WTC11 (cell line): ENCODE results near the gene PTPRK. TPM values are rescaled to one million over a fixed set of nuclear protein-coding genes. Genes with fewer than 3 reads are reported as not detected.
A peak's percentile ranks its signal among the peaks of the same experiment; 100 is the strongest.

ENCODE experiments used
- ATAC-seq: fragments of 200-7000 bp; cut with Tn5 transposase; 2 replicates; pipeline ENCODE4 v1.10.0; 2021; ENCODE audit warnings: mild to moderate bottlenecking, moderate library complexity
- CTCF ChIA-PET: fragments of 300-600 bp; sonication (Branson Sonifier 250); formaldehyde crosslinking; loops from one replicate; lab custom pipeline; 2021; ENCODE audit warnings: antibody characterized with exemption; lab: Charles Lee
- POLR2A ChIA-PET: fragments of 350-600 bp; sonication (Branson Sonifier 250); formaldehyde crosslinking; loops from one replicate; lab custom pipeline; 2021; ENCODE audit warnings: antibody characterized with exemption; lab: Charles Lee
- DNase-seq: peaks from one replicate; pipeline ENCODE4 v3.0.0; 2021; ENCODE audit warnings: low spot score
- H3K27ac Mint-ChIP-seq: 2 replicates; pipeline ENCODE4 v1.8.0; 2021; ENCODE audit warnings: mixed read lengths
- H3K27me3 Mint-ChIP-seq: 2 replicates; pipeline ENCODE4 v1.8.0; 2021; ENCODE audit warnings: low read depth, mild to moderate bottlenecking, moderate library complexity, mixed read lengths
- H3K36me3 Mint-ChIP-seq: 2 replicates; pipeline ENCODE4 v1.8.0; 2021; ENCODE audit warnings: mixed read lengths
- H3K4me1 Mint-ChIP-seq: 2 replicates; pipeline ENCODE4 v1.8.0; 2022; ENCODE audit warnings: mixed read lengths
- H3K4me3 Mint-ChIP-seq: 2 replicates; pipeline ENCODE4 v1.8.0; 2021; ENCODE audit warnings: mild to moderate bottlenecking, moderate library complexity, mixed read lengths
- H3K9me3 Mint-ChIP-seq: 2 replicates; pipeline ENCODE4 v1.8.0; 2021; ENCODE audit warnings: mixed read lengths
- E2F4 ChIP-seq: sonication (generic); formaldehyde crosslinking; IDR thresholded peaks from 2 replicates; pipeline ENCODE4 v1.8.1; 2022; ENCODE audit warnings: low read depth, mild to moderate bottlenecking, moderate library complexity, missing genetic modification reagents, borderline replicate concordance
- FOXP1 ChIP-seq: sonication (generic); formaldehyde crosslinking; IDR thresholded peaks from 2 replicates; pipeline ENCODE4 v1.8.0; 2022; ENCODE audit warnings: missing genetic modification reagents, mild to moderate bottlenecking, moderate library complexity, borderline replicate concordance
- GABPB1 ChIP-seq: sonication (generic); formaldehyde crosslinking; IDR thresholded peaks from 2 replicates; pipeline ENCODE4 v1.8.1; 2023; ENCODE audit warnings: mild to moderate bottlenecking, missing genetic modification reagents
- NR2C2 ChIP-seq: sonication (generic); formaldehyde crosslinking; IDR thresholded peaks from 2 replicates; pipeline ENCODE4 v1.8.0; 2022; ENCODE audit warnings: mild to moderate bottlenecking, missing genetic modification reagents
- PRDM15 ChIP-seq: sonication (generic); formaldehyde crosslinking; IDR thresholded peaks from 2 replicates; pipeline ENCODE4 v1.8.0; 2022; ENCODE audit warnings: missing genetic modification reagents
- PRRX2 ChIP-seq: fragments of 250-450 bp; sonication (Bioruptor Pico); IDR thresholded peaks from 2 replicates; pipeline ENCODE4 v1.8.0; 2021; ENCODE audit warnings: mild to moderate bottlenecking
- TEAD1 ChIP-seq: sonication (generic); formaldehyde crosslinking; IDR thresholded peaks from 2 replicates; pipeline ENCODE4 v1.8.0; 2022; ENCODE audit warnings: mild to moderate bottlenecking, missing genetic modification reagents
- TEAD4 ChIP-seq: sonication (generic); formaldehyde crosslinking; IDR thresholded peaks from 2 replicates; pipeline ENCODE4 v1.8.0; 2022; ENCODE audit warnings: mild to moderate bottlenecking, missing genetic modification reagents
- ZBTB43 ChIP-seq: sonication (generic); formaldehyde crosslinking; IDR thresholded peaks from 2 replicates; pipeline ENCODE4 v1.8.1; 2023; ENCODE audit warnings: mild to moderate bottlenecking, missing genetic modification reagents
- ZNF532 ChIP-seq: fragments of 250-450 bp; sonication (Bioruptor Pico); IDR thresholded peaks from 2 replicates; pipeline ENCODE4 v1.9.0; 2021; ENCODE audit warnings: mild to moderate bottlenecking, borderline replicate concordance
- total RNA-seq: library from RNA; stranded (reverse); gene quantifications from 3 replicates; pipeline ENCODE4 v1.2.3, GENCODE V29; 2021
- TF ChIP-seq, protein P1 (sequence below): sonication (generic); formaldehyde crosslinking; IDR thresholded peaks from 2 replicates; pipeline ENCODE4 v1.8.1; 2023; ENCODE audit warnings: mild to moderate bottlenecking, missing genetic modification reagents, borderline replicate concordance
- TF ChIP-seq, protein P2 (sequence below): fragments of 250-450 bp; sonication (Bioruptor Pico); IDR thresholded peaks from 2 replicates; pipeline ENCODE4 v1.9.0; 2021; ENCODE audit warnings: mild to moderate bottlenecking
- TF ChIP-seq, protein P3 (sequence below): sonication (generic); formaldehyde crosslinking; IDR thresholded peaks from 2 replicates; pipeline ENCODE4 v1.8.0; 2022; ENCODE audit warnings: mild to moderate bottlenecking, missing genetic modification reagents

PTPRK gene
- total RNA-seq, 1 experiment from 2014 or later, result 44.8 TPM

GRCh38 chr6:128367437-128367836, 153.0 kb downstream of the PTPRK start:
- no peak overlapping the region for H3K27ac Mint-ChIP-seq
- H3K27me3 Mint-ChIP-seq, result no peaks in the 10 kb centered on the region
- ChIA-PET POLR2A (no interaction called here), CTCF (no interaction called here)
- peaks cover 7% of the 10 kb centered on the region for H3K4me1 Mint-ChIP-seq
- H3K9me3 Mint-ChIP-seq, result no peaks in the 10 kb centered on the region
- DNase-seq, result no peak
- no peaks in the 10 kb centered on the region for H3K36me3 Mint-ChIP-seq
- no peak overlapping the region for H3K4me3 Mint-ChIP-seq
- ATAC-seq, result no peak
- no peak for TF ChIP-seq FOXP1 (CRISPR knock-in tag)
- TF ChIP-seq, all 79 proteins: peak for 0

- Mint-ChIP-seq H3K36me3 (no peaks in the 10 kb centered on the region), H3K4me3 (no peak overlapping the region), H3K4me1 (peaks cover 3% of the 10 kb centered on the region; the same call in 1 of the 2 replicates)
- CTCF ChIA-PET, result no interaction called here
- POLR2A ChIA-PET, result no interaction called here
- DNase-seq, result no peak
- TF ChIP-seq GABPB1 (CRISPR knock-in tag) (peak; percentile 63), ZBTB43 (no peak)
- TF ChIP-seq, protein P1, sequence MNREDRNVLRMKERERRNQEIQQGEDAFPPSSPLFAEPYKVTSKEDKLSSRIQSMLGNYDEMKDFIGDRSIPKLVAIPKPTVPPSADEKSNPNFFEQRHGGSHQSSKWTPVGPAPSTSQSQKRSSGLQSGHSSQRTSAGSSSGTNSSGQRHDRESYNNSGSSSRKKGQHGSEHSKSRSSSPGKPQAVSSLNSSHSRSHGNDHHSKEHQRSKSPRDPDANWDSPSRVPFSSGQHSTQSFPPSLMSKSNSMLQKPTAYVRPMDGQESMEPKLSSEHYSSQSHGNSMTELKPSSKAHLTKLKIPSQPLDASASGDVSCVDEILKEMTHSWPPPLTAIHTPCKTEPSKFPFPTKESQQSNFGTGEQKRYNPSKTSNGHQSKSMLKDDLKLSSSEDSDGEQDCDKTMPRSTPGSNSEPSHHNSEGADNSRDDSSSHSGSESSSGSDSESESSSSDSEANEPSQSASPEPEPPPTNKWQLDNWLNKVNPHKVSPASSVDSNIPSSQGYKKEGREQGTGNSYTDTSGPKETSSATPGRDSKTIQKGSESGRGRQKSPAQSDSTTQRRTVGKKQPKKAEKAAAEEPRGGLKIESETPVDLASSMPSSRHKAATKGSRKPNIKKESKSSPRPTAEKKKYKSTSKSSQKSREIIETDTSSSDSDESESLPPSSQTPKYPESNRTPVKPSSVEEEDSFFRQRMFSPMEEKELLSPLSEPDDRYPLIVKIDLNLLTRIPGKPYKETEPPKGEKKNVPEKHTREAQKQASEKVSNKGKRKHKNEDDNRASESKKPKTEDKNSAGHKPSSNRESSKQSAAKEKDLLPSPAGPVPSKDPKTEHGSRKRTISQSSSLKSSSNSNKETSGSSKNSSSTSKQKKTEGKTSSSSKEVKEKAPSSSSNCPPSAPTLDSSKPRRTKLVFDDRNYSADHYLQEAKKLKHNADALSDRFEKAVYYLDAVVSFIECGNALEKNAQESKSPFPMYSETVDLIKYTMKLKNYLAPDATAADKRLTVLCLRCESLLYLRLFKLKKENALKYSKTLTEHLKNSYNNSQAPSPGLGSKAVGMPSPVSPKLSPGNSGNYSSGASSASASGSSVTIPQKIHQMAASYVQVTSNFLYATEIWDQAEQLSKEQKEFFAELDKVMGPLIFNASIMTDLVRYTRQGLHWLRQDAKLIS (CRISPR knock-in tag), result no peak
- TF ChIP-seq, all 79 proteins: peak for 1
- no peaks in the 10 kb centered on the region for H3K27me3 Mint-ChIP-seq
- peaks cover 5% of the 10 kb centered on the region; the same call in 1 of the 2 replicates for H3K9me3 Mint-ChIP-seq
- no peak overlapping the region for H3K27ac Mint-ChIP-seq
- ATAC-seq, result no peak
Measured at GRCh38 chr6:128365520-128366160, 154.8 kb downstream of the PTPRK start.

GRCh38 chr6:128364766-128365519, 155.5 kb downstream of the PTPRK start:
- Mint-ChIP-seq H3K27me3 (no peaks in the 10 kb centered on the region), H3K4me1 (peaks cover 3% of the 10 kb centered on the region; the same call in 1 of the 2 replicates), H3K9me3 (peaks cover 5% of the 10 kb centered on the region; the same call in 1 of the 2 replicates), H3K36me3 (no peaks in the 10 kb centered on the region), H3K27ac (no peak overlapping the region), H3K4me3 (no peak overlapping the region)
- no peak for ATAC-seq
- POLR2A ChIA-PET, result no interaction called here
- CTCF ChIA-PET, result no interaction called here
- DNase-seq, result no peak
- TF ChIP-seq, protein P2, sequence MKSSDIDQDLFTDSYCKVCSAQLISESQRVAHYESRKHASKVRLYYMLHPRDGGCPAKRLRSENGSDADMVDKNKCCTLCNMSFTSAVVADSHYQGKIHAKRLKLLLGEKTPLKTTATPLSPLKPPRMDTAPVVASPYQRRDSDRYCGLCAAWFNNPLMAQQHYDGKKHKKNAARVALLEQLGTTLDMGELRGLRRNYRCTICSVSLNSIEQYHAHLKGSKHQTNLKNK (CRISPR knock-in tag), result no peak
- TF ChIP-seq PRDM15 (CRISPR knock-in tag), result no peak
- no peak for TF ChIP-seq NR2C2 (CRISPR knock-in tag)
- no peak for TF ChIP-seq E2F4 (CRISPR knock-in tag)
- no peak for TF ChIP-seq TEAD4
- TF ChIP-seq ZNF532 (CRISPR knock-in tag), result no peak
- no peak for TF ChIP-seq PRRX2
- TF ChIP-seq, protein P3, sequence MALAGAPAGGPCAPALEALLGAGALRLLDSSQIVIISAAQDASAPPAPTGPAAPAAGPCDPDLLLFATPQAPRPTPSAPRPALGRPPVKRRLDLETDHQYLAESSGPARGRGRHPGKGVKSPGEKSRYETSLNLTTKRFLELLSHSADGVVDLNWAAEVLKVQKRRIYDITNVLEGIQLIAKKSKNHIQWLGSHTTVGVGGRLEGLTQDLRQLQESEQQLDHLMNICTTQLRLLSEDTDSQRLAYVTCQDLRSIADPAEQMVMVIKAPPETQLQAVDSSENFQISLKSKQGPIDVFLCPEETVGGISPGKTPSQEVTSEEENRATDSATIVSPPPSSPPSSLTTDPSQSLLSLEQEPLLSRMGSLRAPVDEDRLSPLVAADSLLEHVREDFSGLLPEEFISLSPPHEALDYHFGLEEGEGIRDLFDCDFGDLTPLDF (CRISPR knock-in tag), result no peak
- TF ChIP-seq TEAD1 (CRISPR knock-in tag), result no peak
